ENCODE measurements around the gene HUNK.

- no peak for TF ChIP-seq CTCF (IDR thresholded peaks at IDR 0.05; ENCODE audit: low read depth, low read length)
- TF ChIP-seq POLR2A (IDR thresholded peaks at IDR 0.05; ENCODE audit: extremely low read depth, insufficient read length), result no peak
- no peak for TF ChIP-seq MYC (IDR thresholded peaks at IDR 0.05; ENCODE audit: low read depth, low read length)
- TF ChIP-seq, protein P1, sequence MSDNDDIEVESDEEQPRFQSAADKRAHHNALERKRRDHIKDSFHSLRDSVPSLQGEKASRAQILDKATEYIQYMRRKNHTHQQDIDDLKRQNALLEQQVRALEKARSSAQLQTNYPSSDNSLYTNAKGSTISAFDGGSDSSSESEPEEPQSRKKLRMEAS (IDR thresholded peaks at IDR 0.05; ENCODE audit: low read depth, low read length), result no peak
Measured at GRCh38 chr21:31938330-31939301, 65.8 kb downstream of the HUNK start.
